Nucleus accumbens (tissue), 56 donors: ENCODE results near the gene LMF1.
"Not testable (repeated sequence)": the region's sequence is repeated elsewhere in the genome, so short reads cannot be mapped to it uniquely, and the experiment has no call there.

Source experiments
- DNase-seq, 56 donors: peaks; one replicate each; lab custom pipeline; 2025; lab: John Stamatoyannopoulos, UW

The LMF1 gene

DNA sequence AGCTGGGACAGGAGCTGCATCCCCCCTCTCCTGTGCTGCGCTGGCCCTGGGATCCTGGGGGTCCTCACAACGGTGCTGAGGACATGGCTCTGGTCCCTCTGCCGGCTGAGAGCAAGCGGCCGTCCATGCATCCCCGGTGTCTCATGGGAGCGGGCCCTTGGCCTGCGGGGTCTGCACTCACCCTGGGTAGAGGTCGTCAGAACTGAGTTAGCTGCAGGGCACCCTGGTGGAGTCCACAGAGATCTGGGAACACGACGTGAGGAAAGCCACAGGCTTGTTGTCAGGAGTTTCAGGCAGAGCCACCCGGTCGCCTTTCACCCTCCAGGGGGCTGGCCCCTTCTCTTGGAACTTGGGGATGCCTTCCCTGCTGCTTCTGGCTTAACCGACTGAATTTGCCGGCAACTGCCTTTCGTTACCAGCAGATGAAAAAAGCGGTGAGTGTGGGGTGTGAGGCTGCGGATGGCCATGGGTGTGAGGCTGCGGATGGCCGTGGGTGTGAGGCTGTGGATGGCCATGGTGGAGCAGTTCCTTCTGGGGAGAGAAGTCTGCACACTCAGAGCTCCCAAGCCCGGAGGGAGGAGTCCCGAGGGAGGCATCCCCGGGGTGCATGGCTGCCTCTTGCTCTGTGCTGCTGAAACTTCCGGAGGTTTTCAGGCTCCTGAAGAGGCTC, 81.7 kb downstream of the LMF1 start:
- no peak for DNase-seq

GRCh38 chr16:888456-888855, 82.3 kb downstream of the LMF1 start:
- not testable (repeated sequence) for DNase-seq

- DNase-seq, result no peak
Observed at GRCh38 chr16:887846-888245, 82.9 kb downstream of the LMF1 start.

GRCh38 chr16:886802-887731, 83.7 kb downstream of the LMF1 start:
- peak in 5 of 56 donors; percentile 11 to 35 (median 27) for DNase-seq

DNA sequence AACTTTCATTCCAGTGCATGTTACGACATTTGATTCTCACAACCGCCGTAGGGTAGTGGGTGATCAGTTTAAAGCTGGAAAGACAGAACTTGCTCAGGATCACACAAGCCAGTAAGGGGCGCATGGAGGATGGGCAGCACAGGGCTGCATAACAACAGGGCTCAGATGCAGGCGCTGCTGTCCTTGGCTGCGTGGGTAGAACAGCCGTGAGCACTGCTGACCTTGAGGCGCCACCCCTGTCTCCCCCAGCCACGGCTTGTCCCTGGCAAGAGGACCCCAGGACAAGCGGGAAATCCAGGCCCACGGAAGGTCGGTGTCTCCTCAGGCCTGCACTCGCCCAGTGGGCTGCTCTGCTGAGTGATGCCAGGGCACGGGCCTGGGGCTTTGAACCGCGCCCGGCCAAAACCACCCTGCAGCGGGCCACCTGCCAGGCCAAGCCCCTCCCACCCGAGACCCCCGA, 84.7 kb downstream of the LMF1 start:
- DNase-seq, result peak in 25 of 56 donors; percentile 19 to 66 (median 43)

GRCh38 chr16:885391-885790, 85.4 kb downstream of the LMF1 start:
- DNase-seq, result peak in 1 of 56 donors; percentile 13

DNA sequence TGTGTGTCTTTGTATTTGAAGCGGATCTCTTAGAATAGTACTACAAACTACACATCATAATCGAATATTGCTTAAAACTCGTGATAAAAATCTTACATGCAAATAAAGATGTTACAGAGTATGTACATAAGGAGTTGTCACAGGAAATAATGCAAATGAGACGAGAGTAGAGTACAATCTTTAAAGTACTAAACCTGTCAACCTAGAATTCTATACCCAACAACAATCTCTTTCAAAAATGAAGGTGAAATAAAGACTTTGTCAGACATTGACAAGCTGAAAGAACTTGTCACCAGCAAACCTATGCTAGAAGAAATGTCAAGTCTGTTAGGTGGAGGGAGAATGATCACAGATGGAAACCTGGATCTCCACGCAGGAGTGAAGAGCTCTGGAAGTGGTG, 86.6 kb downstream of the LMF1 start:
- no peak for DNase-seq

GRCh38 chr16:883781-884180, 87.0 kb downstream of the LMF1 start:
- DNase-seq, result no peak

DNA sequence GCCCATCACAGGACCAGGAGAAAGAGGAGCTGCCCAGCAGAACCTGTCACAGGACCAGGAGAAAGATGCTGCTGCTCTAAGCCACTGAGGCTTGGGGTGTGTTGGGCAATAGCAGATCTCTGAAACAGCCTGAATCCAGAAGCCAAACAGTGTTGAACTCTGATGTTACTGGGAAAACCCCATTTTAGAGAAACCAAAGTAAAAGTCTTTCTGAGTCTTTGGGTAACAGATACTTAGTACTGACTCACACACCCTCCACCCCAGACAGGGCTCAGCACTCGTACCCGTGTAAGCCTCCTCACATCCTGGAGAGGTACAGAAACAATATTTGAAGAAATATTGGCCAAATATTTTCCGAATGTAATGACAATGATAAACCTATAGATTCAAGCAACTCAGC, 87.4 kb downstream of the LMF1 start:
- no peak for DNase-seq

- not testable (repeated sequence) for DNase-seq
Observed at GRCh38 chr16:882671-883070, 88.1 kb downstream of the LMF1 start.

DNA sequence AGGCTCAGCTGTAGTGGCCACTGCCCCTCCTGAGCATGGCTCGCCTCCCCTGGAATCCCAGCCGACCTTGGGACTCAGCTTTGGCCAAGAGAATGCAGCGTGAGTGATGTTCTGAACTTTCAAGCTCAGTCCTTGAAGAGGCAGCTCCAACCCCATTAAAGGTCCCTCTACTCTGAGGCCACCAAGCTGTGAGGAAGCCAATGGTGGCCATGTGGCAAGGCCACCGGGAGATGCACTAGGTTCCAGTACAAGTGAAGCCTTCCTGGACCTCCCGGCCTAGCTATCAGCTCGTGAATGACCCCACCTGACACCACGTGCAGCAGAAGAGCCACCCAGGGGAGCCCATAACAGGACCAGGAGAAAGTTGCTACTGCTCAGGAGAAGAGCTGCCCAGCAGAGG, 88.5 kb downstream of the LMF1 start:
- no peak for DNase-seq

DNA sequence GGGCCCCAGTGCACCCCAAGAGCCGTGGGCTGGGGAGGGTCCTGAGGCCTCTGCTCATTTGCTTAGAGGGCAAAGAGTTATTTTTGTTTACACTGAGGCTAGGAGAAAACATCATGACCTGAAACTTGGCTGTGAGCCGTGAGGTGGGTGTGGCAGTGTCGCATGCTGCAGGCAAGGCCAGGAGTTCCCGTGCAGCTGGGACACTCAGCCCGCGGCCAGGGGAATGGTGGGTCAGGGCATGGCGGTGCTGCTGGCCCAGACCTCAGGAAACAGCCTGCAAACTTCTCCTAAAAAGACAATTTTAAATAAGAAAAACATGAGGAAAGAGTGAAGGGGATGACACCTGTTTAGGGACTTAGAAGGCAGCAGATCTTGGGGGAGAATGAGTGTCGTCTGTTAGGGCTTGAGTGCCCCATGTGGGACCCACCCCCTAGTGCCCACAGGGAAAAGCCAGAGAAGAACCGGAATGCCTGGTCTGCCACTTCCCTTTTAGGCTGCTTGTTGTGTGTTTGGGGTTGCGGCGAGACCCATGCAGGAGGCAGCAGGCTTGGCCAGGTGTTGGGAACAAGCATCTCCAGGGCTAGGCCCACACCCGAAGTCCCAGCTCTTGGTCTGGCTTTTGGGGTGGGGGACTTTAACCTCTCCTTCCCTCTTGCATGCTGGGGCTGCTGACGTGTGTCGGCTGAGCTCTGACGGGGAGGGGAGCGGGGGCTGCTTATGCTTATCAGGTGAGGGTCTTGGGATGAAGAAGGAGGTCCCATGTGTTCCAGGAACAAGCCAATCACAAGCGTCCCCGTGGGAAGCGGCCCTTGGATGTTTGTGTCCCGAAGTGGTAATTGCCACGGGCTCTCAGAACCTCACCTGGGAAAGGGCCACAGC, 89.3 kb downstream of the LMF1 start:
- no peak for DNase-seq

- no peak for DNase-seq
Observed at GRCh38 chr16:880471-881171, 90.2 kb downstream of the LMF1 start.

DNA sequence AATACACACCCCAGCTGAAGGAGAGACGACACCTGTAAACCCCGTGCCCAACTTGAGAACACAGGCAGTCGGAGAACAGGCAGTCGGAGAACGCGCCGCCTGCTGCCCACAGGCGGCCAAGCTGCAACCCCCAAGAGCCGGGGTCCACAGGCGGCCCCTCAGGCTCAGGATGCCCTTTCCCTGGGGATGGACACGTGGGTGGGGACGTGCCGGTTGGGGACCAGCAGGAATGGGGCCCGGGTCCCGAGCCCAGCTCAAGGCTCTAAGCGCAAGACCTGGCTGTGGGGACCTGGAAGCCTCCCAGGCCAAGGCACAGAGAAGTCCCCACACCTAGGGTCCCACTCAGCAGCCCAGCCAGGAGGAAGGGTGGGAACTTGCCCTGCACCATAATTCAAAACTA, 90.8 kb downstream of the LMF1 start:
- DNase-seq, result no peak

DNA sequence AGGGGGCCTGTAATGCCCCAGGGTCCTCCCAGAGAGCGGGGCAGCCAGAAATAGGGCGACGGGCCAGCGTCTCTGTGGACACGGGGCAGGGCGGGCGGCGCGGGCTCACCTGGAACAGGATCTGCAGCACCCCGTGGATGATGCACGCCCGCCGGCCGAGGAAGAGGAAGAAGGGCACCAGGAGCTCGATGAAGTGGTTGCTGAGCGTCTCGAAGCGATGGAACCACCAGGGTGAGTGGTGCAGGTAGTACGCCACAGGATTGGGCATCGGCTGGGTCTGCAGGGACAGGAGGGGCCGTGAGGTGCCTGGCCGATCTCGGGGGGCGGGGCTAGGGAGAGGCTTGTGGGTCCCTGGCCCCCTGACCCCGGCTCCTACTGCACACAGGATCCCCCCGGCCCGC, 91.3 kb downstream of the LMF1 start:
- DNase-seq, result no peak

- DNase-seq, result no peak
Observed at GRCh38 chr16:878886-879285, 91.9 kb downstream of the LMF1 start.

DNA sequence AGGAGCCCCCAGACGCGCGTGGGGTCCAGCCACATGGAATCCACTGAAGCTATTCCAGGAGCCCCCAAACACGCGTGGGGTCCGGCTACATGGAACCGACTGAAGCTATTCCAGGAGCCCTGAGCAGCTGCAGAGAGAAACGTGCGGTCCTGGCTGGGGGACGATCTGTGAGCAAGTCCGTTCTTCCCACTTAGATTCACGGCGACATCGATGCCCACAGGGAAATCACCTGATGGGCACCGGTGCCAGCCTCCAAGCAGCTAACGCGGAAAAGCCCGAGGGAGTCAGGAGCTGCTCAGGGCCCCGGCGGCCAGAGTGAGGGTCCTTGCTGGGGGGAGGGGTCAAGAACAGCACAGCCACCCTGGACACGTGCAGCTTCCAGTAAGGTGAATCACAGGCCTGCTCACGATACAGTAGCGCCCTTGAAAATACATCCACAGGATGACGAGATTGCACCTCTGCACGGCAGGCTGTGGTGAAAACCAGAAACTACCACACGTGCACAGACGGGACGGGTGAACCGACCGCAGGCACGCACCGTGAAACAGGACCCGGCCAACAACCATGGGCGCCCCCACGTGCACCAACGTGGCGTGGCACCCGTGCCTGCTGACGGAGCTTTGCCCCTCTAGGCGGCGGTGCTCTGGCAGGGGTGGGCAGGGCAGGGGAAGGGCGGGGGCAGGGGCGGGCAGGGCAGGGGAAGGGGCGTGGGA, 92.6 kb downstream of the LMF1 start:
- DNase-seq, result no peak

- no peak for DNase-seq
Observed at GRCh38 chr16:877242-878071, 93.3 kb downstream of the LMF1 start.
